Measurements from ENCODE around the gene SNAI3.
A peak's percentile ranks its signal among the peaks of the same experiment; 100 is the strongest.

The SNAI3 gene

DNA sequence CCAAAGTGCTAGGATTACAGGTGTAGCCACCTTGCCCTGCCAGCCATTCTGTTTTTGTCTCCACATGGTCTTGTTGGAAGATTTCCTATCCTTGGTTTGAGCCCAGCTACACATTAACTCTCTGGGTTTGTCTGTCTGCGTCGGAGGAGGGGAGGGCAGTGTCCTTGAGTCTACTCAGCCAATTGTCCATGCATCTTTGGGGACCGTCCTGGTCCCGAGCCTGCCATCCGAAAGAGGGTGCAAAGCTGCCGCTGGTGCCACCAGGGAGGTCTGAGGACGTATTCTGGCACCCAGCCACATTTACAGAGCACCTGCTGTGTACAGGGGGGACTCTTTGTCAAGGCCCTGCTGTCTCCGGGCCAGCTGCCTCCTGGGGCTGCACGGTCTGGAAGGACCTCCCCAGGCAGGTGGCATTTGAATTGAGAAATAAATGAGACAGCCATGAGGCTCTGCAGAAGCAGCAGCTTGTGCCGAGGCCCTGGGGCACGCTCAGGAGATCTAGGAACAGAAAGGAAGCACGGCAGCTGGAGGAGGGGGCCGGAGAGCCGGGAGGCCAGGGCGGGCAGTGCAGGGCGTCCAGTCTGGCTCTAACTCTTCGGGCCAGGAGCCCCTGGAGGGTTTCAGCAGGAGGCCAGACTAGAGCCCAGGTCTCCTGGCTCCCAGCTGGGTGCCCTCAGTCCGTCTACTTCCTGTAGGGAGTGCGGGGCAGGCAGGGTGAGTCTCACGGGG, 36.9 kb downstream of the SNAI3 start:
- peak; percentile 87 for DNase-seq

DNA sequence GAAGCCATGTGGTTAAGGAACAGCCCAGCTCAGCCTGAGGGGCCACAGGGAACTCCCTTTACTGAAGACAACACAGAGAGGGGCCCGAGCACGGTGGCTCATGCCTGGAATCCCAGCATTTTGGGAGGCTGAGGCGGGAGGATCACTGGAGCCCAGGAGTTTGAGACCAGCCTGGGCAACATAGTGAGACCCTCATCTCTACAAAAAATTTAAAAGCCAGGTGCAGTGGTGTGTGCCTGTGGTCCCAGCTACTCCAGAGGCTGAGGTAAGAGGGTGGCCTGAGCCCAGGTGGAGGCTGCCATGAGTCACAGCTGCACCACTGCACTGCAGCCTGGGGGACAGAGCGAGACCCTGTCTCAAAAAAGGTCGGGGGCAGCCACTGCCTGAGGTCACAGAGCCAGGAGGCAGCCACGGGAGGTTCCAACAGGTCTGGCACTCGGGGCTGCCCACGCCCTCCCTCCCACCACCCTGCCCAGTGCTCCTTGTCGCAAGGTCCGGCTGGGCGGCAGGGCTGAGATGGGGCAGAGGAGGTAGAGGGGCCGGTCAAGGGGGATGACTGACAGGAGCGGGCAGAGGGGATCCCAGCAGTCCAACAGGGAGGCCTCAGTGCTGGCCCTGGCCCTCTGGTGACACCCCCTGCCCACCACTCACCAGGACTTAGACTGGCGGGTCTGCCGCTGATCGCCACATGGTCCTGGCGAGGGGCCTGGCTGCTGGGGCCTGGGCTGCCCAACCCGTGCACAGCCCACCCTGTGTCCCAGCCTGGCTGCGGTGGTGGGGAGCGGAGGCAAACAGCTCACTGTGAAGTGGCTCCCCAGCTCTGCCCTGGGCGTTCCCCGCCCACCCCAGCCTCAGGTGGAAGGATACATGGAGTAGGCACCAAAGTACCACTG, 38.9 kb downstream of the SNAI3 start:
- no peak for DNase-seq

DNA sequence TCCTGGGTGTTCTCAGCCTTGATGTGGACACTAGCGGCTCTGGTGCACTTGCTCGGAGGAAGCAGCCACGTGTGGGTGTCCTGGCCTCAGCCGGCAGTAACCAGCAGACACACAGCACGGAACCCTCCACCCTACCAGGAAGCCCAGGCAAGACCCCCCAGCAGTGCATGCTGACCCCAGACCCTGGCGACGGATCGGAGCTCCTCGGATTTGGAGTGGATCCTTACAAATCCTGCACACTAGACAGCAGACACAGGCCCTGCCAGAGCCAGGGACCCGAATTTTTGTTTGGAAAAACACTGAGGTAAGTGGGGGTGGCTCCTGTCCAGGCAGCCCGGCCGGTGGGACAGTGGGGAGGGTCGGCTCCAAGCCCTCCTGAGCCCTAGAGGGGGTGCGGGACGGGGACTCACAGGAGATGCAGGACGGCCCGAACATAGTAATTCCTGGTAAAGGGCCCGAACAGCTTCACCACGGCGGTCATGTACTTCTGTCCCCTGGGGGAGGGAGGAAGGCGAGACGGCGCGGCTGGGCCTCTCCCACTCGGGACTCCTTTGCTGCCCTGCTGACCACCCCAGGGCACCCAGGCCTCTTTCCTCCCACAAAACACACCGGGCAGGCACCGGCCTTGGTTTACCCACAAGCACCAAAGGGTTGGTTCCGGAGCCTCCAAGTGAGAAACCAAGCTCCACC, 39.8 kb downstream of the SNAI3 start:
- DNase-seq, result no peak

DNA sequence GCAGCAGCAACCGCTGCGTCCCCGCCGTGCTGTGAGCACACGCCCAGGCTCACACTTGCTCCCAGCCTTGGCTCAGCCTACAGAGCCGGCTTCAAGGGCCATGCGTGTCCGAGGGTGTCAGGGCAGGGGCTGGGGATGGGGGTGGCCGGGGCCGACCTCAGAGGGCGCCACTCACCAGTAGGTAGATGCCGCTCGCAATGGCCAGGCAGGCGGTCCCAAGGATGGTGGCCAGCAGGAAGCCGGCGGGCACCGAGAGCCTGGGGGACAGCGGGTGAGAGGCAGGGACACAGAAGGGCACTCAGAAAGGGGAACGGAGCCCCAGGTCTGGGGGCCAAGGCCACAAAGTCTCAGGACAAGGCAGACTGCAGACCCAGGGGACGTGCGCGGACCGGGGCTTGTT, 40.4 kb downstream of the SNAI3 start:
- no peak for DNase-seq

DNA sequence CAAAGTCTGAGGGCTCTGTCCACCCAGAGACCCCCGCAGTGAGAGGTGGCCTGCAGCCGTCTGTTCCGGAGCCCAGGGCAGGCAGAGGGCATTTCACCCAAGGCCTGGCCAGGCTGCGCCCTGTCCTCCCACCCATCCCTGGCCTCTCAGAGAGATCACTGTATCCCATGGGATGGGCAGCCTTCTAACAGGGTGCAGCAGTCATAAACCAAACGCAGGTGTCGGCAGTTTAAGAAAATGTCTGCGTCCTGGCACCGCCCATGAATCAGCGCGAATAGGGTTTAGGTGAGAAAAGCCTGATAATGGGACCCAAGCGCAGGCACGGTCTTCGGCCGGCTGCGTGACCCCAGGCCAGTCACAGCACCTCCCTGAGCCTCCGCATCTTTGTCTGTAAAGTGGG, 40.9 kb downstream of the SNAI3 start:
- DNase-seq, result no peak

DNA sequence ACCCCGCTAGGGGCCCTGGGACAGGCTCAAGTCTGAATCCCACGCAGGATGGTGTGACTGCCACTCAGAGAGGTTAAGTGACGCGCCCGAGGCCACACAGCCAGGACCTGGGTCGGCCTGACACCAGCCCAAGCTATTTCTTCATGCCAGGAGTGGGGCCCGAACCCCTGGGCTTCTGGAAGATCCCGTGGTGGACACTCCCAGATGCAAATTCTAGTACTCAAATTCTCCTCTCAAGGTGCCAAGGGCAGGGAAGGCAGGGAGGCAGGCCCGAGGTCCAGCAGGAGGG, 42.7 kb downstream of the SNAI3 start:
- no peak for DNase-seq

DNA sequence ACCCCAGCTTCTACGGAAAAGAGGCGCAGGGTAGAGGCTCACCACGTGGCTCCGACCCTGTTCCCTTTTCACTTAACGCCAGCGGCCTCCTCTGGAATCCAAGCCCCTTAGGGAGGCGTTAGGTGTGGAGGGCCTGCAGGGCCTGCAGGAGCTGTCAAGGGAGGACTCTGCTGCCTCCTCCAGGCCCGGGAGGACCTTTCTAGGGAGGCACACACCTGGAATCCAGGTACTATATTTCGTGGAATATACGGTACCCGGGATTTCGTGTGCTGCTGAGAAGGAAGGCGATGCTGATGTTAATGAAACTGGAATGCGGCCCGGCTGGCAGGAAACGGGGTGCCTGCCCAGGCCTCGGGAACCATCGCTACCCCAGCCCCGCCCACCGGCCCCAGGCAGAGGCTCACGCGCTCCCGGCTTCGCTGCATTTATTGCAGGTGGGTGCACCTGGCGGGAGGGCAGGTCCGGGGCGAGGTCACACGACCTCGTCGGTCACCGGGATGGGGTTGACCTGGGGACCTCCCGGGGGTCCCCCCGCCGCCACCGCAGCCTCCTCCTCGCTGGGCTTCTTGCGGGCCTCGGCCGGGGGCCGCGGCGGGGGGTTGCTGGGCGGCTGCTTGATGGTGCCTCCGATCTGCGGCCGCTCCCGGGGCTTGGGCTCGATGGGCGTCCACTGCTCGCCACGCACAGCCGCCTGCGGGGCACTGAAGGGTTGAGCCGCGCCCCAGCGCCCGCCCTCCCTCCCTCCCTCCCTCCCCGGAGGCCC, 43.2 kb downstream of the SNAI3 start:
- DNase-seq, result no peak

DNA sequence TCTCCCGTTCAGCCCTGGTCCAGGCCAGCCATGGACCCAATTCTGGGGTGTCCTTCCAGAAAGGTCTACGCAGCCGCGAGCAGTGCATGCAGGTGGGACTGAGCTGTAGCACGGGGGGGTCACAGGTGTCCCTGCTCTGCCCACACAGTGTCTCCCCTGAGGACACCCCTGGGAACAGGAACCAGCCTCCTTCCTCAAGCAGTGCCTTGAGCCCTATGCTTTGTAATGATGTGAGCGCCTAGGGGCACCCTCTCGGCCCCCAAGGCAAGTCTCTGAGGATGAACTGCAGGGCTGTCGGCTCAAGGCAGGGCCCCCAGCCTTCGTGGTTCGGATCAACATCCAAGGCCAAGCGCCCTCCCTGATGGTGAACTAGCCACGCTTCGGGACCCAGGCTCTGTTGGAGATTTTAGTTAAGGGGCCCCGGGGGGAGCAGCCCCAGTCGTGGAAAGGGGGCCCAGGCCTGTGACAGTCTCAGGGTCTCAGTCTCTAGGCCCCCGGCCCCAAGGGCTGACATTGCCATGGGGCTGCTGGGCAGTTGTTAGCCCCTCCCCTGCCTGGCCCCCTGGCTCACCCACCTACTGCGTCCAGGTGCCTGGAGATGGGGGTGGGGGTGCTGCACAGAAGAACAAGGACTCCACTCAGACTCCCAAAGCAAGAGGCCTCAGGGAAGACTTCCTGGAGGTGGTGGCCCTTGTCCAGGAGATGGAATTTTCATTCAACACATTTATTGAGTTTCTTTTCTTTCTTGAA, 45.6 kb downstream of the SNAI3 start:
- no peak for DNase-seq

DNA sequence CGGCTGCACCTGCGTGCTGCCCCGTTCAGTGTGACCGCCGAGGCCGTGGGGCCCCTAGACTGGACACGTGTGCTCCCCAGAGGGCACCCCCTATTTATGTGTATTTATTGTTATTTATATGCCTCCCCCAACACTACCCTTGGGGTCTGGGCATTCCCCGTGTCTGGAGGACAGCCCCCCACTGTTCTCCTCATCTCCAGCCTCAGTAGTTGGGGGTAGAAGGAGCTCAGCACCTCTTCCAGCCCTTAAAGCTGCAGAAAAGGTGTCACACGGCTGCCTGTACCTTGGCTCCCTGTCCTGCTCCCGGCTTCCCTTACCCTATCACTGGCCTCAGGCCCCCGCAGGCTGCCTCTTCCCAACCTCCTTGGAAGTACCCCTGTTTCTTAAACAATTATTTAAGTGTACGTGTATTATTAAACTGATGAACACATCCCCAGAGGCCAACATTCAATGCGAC, 46.2 kb downstream of the SNAI3 start:
- no peak for DNase-seq

DNA sequence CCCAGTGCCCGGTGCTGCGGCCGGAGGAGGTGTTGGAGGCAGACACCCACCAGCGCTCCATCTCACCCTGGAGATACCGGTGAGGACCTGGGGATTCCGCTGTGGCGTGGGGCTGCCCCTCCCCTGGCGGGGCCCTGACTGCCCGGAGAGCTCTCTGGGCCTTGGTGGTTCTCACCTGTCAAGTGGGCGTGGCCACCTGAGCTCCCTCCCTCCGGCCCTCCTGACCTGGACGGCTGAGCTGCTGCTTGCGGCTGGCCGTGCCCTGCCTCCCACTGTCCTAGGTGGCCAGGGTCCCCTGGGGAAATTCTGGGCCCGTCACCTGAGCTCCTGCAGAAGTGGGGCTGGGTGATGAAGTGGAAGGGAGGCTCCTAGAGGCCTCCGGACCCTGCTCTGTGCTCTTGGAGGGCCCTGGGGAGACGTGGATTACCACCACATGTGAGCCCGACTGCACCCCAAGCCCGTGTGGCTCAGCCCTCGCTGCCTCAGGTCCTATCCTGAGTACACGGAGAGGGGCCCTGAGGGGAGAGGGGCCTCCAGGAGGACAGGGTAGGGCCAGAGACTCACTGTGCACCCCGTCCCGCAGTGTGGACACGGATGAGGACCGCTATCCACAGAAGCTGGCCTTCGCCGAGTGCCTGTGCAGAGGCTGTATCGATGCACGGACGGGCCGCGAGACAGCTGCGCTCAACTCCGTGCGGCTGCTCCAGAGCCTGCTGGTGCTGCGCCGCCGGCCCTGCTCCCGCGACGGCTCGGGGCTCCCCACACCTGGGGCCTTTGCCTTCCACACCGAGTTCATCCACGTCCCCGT, 46.9 kb downstream of the SNAI3 start:
- no peak for DNase-seq

DNA sequence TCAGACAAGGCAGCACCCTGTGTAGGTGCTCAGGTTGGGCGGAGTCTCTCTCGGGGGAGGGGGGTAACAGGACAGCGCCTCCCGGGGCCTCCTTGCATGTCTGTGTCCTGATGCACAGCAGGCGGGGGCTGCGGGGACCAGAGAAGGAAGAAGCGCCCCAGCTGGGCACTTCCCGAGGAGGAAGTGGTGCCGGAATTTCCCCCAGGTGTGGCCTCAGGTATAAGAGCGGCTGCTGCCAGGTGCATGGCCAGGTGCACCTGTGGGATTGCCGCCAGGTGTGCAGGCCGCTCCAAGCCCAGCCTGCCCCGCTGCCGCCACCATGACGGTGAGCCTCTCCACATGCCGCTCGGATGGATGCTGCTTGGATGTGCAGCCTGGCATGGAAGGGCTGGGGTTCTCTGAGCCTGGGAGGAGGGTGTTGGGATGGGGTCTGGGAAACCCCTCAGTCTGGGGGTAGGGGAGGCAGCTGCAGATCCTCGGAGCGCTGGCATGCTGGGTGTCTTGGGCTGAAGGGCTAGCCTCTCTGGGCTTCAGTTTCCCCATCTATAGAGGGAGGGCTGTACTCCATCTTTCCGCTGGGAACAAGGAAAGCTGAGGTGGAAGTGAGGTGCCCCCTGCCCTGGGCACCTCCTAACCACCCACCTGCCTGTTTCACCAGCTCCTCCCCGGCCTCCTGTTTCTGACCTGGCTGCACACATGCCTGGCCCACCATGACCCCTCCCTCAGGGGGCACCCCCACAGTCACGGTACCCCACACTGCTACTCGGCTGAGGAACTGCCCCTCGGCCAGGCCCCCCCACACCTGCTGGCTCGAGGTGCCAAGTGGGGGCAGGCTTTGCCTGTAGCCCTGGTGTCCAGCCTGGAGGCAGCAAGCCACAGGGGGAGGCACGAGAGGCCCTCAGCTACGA, 47.7 kb downstream of the SNAI3 start, which contains the start of gene IL17C:
Gene IL17C, plus strand, starts transcription at position 250 of the 908 bp plus-strand sequence. Its CDS starts 70 bp downstream, at position 320.
- no peak for DNase-seq

DNA sequence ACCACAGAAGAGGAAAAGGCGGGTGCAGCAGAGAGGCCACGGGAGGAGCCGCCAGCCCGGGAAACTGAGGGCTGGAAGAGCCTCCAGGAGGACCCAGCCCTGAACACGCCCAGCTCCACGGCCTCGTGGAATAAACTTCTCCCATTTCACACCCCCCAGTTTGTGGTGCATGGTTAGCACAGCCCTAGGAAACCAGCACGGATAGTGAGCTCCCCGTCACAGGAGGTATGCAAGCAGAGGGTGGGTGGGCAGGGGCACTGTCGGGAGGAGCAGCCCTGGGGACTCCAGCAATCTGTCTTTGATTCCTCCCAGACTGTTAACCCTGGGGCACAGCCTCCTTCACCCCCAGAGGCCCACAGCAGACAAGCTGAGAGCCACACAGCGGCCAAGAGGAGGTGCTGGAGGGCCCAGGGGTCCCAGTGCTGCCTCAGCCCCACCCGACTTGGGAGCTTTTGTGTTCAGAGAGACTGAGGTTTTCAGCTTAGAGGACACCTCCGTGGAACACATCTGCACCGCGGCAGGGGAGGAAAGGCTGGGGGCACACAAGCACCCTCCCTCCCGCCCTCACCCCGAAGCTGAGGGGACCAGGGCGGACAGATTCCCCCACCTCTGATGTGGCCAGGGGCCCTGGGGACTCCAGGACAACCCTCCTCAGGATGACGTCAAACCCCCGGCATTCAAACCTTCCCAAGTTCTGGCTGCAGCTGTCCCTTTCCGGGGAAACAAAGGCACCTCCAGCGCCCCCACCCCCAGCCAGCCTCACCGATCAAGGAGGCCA, 49.6 kb downstream of the SNAI3 start:
- no peak for DNase-seq

DNA sequence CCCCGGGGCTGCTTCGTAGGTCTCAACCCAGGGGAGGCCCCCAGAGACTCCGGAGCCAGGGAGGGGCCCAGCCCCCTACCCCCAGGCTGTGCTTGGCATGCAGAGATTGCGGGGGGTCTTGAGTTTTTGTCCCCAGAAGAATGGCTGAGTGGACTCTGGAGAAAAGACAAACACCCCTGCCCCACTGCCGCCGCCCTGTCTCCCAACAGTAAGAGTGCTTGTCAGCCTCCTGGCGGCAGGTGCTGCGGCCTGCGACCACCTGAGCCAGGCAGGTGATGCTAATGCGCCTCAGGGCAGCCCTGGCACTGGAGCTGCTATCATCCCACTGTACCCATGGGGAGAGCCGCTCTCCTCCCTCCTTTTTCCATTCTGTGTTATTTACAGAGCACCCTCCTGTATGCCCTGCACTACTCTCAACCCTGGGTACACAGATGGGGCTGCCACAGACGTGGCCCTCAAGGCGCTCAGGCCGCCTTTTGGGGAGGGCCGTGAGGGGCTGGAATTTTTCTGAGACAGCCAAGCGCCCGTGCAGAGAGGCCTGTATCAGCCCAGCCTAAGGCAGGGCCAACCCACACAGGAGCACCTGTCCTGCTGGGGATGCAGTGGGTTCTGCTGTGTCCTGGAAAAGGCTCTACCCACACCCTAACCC, 50.5 kb downstream of the SNAI3 start:
- DNase-seq, result peak; percentile 80

DNA sequence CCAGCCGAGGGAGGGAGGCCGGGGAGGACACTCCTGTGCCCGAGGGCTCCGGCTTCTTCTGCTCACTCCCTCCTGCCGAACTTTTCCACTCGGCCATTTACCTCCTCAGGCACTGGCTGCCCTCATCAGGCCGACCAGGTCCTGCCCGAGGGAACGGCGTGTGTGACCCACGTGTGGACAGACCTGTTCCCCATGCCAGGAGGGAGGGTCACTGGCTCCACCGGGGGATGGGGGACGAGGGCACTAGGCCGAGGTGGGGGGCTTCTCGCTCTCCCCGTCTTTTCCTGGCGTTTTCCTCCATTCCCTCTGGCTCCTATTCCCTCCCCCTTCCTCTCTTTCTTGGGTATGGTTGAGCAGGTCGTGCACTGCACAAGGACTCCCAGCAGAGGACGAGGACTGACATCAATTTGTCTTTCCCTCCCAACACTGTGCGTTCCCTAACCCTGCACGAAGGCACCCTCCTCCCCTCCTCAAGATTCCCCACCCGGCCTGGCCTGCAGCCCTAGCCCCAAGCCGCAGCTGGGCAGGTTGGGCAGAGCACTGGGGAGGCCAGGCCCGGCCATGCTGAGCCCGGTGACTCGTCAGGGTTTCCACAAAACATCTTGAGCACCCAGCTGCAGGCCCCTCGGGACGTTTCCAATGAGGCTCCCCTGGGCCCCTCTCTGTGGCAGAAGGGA, 51.2 kb downstream of the SNAI3 start:
- peak; percentile 64 for DNase-seq

DNA sequence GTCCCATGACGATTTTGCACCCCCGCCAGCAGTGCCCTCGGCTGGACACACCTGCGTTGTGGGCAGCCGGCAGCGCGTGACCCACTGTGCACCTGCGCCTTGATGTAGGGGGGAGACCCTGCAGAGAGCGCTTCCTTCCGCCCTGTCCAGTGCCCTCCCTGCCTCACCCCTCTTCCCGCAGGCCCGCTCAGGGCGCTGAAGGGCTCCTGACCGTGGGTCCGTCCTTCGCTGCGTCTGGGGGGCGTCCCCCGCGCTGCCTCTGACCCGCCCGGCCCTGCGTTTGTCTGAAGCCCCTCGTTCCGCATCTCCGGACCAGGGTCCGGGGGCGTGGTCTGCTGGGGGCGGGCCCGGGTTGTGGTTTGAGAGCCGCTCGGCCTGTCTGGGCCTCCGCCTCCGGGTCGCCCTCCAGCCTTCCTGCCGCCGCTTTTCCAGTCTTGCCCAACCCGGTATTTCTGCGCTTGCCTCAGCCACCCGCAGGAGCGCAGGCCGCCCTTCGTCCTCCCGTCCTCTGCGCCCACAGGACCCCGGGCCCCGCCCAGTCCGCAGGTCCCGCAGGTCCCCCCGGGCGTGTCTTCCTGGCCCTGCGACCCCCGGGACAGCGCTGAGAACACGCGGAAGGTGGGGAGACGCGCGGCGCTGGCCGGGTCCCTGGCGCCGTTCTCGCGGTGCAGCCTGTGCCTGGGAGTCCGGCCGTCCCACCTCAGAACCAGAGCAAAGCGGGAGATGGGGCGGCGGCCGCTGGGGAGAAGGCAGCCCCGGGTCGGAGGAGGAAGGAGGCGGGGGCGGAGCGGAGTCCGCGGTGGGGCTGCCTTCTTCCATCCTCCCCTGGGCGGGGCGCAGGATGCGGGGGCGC, 51.9 kb downstream of the SNAI3 start:
- DNase-seq, result no peak

DNA sequence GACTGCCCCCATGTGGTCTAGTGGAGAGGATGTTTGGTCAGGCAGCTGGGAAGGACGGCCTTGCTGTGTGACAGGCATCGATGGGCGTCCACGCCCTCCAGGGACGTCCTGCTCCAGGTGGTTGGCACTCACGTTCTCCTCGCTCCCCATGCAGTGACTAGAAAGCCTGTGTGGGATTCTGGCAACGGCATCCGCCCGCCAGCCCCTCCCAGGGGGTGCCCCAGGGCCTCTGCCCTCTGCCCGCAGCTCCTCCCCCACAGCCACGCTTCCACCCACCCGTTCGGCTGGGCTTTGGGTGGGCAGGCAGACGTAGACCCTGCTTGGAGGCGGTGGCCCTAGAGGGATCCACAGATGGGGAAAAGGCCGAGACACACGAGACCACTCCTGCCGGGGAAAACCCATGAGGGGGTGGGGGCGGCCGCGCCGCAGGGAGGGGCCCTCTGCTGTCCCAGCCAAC, 52.6 kb downstream of the SNAI3 start:
- no peak for DNase-seq

DNA sequence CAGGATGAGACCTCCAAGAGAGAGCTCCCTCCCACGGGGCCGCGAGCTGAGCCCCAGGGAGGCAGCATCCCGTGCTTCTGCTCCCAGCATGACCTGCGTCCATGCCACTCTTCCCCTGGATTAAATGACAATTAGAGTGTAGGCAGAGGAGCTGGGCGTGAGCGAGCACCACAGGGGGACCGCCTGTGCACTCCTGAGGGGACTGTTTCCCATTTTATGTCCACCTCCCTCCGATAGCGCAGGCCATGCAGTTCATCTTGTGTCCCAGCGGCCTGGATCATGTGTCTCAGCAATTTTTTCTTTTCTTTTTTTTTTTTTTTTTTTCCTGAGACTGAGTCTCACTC, 53.7 kb downstream of the SNAI3 start:
- no peak for DNase-seq
